NAMALWA (cell line): ENCODE results near the gene AP5M1.
A peak's percentile ranks its signal among the peaks of the same experiment; 100 is the strongest.
"Not testable (repeated sequence)": the region's sequence is repeated elsewhere in the genome, so short reads cannot be mapped to it uniquely, and the experiment has no call there.

Experiments used
- DNase-seq: peaks from one replicate; pipeline ENCODE4 v3.0.0-alpha.2; 2015; ENCODE audit warnings: low spot score

AP5M1 gene

GRCh38 chr14:57291692-57292647, 23.2 kb downstream of the AP5M1 start:
- DNase-seq = no peak

GRCh38 chr14:57293866-57294837, 25.4 kb downstream of the AP5M1 start:
- DNase-seq = peak; percentile 17

- no peak for DNase-seq
Measured at GRCh38 chr14:57295239-57295638, 26.5 kb downstream of the AP5M1 start.

- no peak for DNase-seq
Measured at GRCh38 chr14:57297852-57298251, 29.1 kb downstream of the AP5M1 start.

- DNase-seq = no peak
Measured at GRCh38 chr14:57299511-57299910, 30.7 kb downstream of the AP5M1 start.

- DNase-seq = no peak
Measured at GRCh38 chr14:57302883-57303282, 34.1 kb downstream of the AP5M1 start.

GRCh38 chr14:57314396-57315089, 45.8 kb downstream of the AP5M1 start:
- DNase-seq = no peak

GRCh38 chr14:57317248-57317833, 48.6 kb downstream of the AP5M1 start:
- DNase-seq = peak; percentile 77

GRCh38 chr14:57319636-57320192, 50.9 kb downstream of the AP5M1 start:
- no peak for DNase-seq

- no peak for DNase-seq
Measured at GRCh38 chr14:57323721-57324120, 55.0 kb downstream of the AP5M1 start.

GRCh38 chr14:57326253-57326652, 57.5 kb downstream of the AP5M1 start:
- no peak for DNase-seq

- DNase-seq = no peak
Measured at GRCh38 chr14:57329833-57330232, 61.1 kb downstream of the AP5M1 start.

GRCh38 chr14:57332475-57332874, 63.7 kb downstream of the AP5M1 start:
- DNase-seq = not testable (repeated sequence)

- DNase-seq = not testable (repeated sequence)
Measured at GRCh38 chr14:57333726-57334125, 65.0 kb downstream of the AP5M1 start.

- DNase-seq = not testable (repeated sequence)
Measured at GRCh38 chr14:57343545-57344297, 75.0 kb downstream of the AP5M1 start.

GRCh38 chr14:57345106-57345505, 76.3 kb downstream of the AP5M1 start:
- DNase-seq = no peak

GRCh38 chr14:57346741-57347140, 78.0 kb downstream of the AP5M1 start:
- no peak for DNase-seq
